ENCODE measurements around the gene KPNB1.

GRCh38 chr17:47725446-47726111 lies 75.9 kb downstream of the KPNB1 start:
- TF ChIP-seq CTCF (IDR thresholded peaks at IDR 0.05; ENCODE audit: insufficient read depth, low read length, poor library complexity, severe bottlenecking) (no peak), EZH2phosphoT487 (conservative IDR thresholded peaks at IDR 0.05; ENCODE audit: low read length) (no peak)

Measured in SU-DHL-6 (cell line).